K562 (cell line): ENCODE results near the gene TP53BP1. TPM values are rescaled to one million over a fixed set of nuclear protein-coding genes. Genes with fewer than 3 reads are reported as not detected.

Source experiments
- CHCHD3 ChIP-seq: fragments of 250-450 bp; sonication (Bioruptor Pico); IDR thresholded peaks from 2 replicates; pipeline ENCODE4 v2.1.2; 2022; ENCODE audit warnings: mild to moderate bottlenecking
- ERF ChIP-seq: fragments of 450-650 bp; formaldehyde crosslinking; IDR thresholded peaks from 2 replicates; pipeline ENCODE4 v1.4.0; 2020; ENCODE audit warnings: mild to moderate bottlenecking, mixed read lengths
- MXI1 ChIP-seq: IDR thresholded peaks from 2 replicates; pipeline ENCODE4 v1.6.1; 2011; ENCODE audit warnings: low read depth, mild to moderate bottlenecking, improper control_type of control experiment, low read length
- NRF1 ChIP-seq, 2 experiments: fragments of 450-650 bp; IDR thresholded peaks in 1 of 2; conservative IDR thresholded peaks in 1 of 2; 2 replicates each; pipeline ENCODE4 v1.6.1; 2014; ENCODE audit warnings: mild to moderate bottlenecking in 2 of 2
- TARDBP ChIP-seq: fragments of 450-650 bp; IDR thresholded peaks from 2 replicates; pipeline ENCODE4 v1.6.1; 2016
- TOE1 ChIP-seq, 2 experiments: fragments of 450-650 bp in 1 of 2; sonication (generic) in 1 of 2; formaldehyde crosslinking in 1 of 2; IDR thresholded peaks; 2 replicates each; pipeline versions ENCODE4 v1.7.1 to v1.8.0; 2016 to 2022; ENCODE audit warnings: borderline replicate concordance in 2 of 2, mild to moderate bottlenecking in 2 of 2, antibody characterized with exemption in 1 of 2, inconsistent platforms in 1 of 2, low read depth in 1 of 2, missing genetic modification reagents in 1 of 2, moderate library complexity in 1 of 2
- polyA plus RNA-seq, 8 experiments: library from polyadenylated mRNA; depleted of rRNA in 4 of 8; stranded (reverse) in 5 of 8; unstranded in 3 of 8; fragments of >200 nt; fragmentation: Nextera tagmentation in 2 of 8; fragmentation: Illumina TruSeq in 1 of 8; extraction: Ambion mirVana in 2 of 8; extraction: Trizol in 1 of 8; gene quantifications; 2 replicates each; pipeline versions ENCODE4 v1.2.1 to v1.2.3, GENCODE V29; 2011 to 2014; ENCODE audit warnings: inconsistent platforms in 1 of 8, missing spikeins in 1 of 8
- total RNA-seq, 7 experiments: library from RNA; depleted of rRNA in 6 of 7; stranded (reverse); fragments of >200 nt in 6 of 7; fragmentation: Illumina TruSeq in 2 of 7; extraction: Trizol in 2 of 7; gene quantifications; 2 replicates each; pipeline versions ENCODE4 v1.2.1 to v1.2.3, GENCODE V29; 2011 to 2021; ENCODE audit warnings: low replicate concordance in 1 of 7
- TF ChIP-seq, protein P1 (sequence below): fragments of 450-650 bp; IDR thresholded peaks from 2 replicates; pipeline ENCODE4 v1.6.1; 2016; ENCODE audit warnings: mild to moderate bottlenecking, moderate library complexity

TP53BP1 gene
- total and polyA plus RNA-seq, 9 of the 15 experiments (the other 6 are each of a cell fraction or from before 2014, with no cell fraction given) = 5.7 to 63.3 (median 30.9) TPM

DNA sequence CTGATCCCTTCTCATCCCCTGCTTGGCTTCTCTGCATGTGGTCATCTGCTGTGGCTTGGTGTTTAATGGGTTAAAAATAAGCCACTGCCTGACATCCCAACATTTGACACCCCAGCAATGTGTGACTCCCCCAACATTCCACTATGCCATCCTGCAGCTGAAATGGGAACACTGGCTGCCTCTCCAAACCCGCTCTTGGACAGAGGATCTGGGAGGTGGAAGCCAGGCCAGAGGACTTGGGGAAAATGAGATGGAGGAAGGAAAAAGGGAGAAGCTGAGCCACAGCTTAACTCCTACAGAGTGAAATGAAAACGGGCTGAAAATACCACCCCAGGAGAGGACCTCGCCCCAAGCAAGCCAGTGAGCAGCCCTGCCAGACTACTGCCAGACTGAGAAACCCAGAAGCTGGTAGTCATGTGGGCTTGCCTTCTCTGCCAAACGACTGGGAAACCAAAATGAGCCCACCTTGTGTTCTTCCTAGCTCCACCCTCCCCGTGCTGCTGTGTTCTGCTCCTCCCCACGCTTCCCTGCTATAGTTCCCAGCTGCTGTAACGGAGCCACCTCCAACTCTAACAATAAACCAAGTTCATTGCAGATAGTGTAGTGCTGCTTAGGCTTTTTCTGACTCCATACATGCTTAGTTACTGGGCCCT is 38.2 kb upstream of the TP53BP1 start (continued):
- TF ChIP-seq, protein P1, sequence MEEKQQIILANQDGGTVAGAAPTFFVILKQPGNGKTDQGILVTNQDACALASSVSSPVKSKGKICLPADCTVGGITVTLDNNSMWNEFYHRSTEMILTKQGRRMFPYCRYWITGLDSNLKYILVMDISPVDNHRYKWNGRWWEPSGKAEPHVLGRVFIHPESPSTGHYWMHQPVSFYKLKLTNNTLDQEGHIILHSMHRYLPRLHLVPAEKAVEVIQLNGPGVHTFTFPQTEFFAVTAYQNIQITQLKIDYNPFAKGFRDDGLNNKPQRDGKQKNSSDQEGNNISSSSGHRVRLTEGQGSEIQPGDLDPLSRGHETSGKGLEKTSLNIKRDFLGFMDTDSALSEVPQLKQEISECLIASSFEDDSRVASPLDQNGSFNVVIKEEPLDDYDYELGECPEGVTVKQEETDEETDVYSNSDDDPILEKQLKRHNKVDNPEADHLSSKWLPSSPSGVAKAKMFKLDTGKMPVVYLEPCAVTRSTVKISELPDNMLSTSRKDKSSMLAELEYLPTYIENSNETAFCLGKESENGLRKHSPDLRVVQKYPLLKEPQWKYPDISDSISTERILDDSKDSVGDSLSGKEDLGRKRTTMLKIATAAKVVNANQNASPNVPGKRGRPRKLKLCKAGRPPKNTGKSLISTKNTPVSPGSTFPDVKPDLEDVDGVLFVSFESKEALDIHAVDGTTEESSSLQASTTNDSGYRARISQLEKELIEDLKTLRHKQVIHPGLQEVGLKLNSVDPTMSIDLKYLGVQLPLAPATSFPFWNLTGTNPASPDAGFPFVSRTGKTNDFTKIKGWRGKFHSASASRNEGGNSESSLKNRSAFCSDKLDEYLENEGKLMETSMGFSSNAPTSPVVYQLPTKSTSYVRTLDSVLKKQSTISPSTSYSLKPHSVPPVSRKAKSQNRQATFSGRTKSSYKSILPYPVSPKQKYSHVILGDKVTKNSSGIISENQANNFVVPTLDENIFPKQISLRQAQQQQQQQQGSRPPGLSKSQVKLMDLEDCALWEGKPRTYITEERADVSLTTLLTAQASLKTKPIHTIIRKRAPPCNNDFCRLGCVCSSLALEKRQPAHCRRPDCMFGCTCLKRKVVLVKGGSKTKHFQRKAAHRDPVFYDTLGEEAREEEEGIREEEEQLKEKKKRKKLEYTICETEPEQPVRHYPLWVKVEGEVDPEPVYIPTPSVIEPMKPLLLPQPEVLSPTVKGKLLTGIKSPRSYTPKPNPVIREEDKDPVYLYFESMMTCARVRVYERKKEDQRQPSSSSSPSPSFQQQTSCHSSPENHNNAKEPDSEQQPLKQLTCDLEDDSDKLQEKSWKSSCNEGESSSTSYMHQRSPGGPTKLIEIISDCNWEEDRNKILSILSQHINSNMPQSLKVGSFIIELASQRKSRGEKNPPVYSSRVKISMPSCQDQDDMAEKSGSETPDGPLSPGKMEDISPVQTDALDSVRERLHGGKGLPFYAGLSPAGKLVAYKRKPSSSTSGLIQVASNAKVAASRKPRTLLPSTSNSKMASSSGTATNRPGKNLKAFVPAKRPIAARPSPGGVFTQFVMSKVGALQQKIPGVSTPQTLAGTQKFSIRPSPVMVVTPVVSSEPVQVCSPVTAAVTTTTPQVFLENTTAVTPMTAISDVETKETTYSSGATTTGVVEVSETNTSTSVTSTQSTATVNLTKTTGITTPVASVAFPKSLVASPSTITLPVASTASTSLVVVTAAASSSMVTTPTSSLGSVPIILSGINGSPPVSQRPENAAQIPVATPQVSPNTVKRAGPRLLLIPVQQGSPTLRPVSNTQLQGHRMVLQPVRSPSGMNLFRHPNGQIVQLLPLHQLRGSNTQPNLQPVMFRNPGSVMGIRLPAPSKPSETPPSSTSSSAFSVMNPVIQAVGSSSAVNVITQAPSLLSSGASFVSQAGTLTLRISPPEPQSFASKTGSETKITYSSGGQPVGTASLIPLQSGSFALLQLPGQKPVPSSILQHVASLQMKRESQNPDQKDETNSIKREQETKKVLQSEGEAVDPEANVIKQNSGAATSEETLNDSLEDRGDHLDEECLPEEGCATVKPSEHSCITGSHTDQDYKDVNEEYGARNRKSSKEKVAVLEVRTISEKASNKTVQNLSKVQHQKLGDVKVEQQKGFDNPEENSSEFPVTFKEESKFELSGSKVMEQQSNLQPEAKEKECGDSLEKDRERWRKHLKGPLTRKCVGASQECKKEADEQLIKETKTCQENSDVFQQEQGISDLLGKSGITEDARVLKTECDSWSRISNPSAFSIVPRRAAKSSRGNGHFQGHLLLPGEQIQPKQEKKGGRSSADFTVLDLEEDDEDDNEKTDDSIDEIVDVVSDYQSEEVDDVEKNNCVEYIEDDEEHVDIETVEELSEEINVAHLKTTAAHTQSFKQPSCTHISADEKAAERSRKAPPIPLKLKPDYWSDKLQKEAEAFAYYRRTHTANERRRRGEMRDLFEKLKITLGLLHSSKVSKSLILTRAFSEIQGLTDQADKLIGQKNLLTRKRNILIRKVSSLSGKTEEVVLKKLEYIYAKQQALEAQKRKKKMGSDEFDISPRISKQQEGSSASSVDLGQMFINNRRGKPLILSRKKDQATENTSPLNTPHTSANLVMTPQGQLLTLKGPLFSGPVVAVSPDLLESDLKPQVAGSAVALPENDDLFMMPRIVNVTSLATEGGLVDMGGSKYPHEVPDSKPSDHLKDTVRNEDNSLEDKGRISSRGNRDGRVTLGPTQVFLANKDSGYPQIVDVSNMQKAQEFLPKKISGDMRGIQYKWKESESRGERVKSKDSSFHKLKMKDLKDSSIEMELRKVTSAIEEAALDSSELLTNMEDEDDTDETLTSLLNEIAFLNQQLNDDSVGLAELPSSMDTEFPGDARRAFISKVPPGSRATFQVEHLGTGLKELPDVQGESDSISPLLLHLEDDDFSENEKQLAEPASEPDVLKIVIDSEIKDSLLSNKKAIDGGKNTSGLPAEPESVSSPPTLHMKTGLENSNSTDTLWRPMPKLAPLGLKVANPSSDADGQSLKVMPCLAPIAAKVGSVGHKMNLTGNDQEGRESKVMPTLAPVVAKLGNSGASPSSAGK = no peak
- no peak for TF ChIP-seq TOE1 (IDR thresholded peaks at IDR 0.05; ENCODE audit: borderline replicate concordance)
- no peak for TF ChIP-seq TOE1 (CRISPR knock-in tag; IDR thresholded peaks at IDR 0.05; ENCODE audit: borderline replicate concordance, low read depth)
- no peak for TF ChIP-seq NRF1 (conservative IDR thresholded peaks at IDR 0.05 in 1 of 2, IDR thresholded peaks at IDR 0.05 in 1 of 2)
- no peak for TF ChIP-seq ERF (CRISPR knock-in tag)
- TF ChIP-seq TARDBP = no peak
- no peak for TF ChIP-seq CHCHD3 (CRISPR knock-in tag)
- TF ChIP-seq MXI1 = no peak
